RWPE1 (cell line): ENCODE measurements around the gene ADGRG6.
"Not testable (repeated sequence)": the region's sequence is repeated elsewhere in the genome, so short reads cannot be mapped to it uniquely, and the experiment has no call there.

Source experiments
- CTCF ChIA-PET: fragments of 350-600 bp; sonication (Branson Sonifier 250); formaldehyde crosslinking; extraction: SDS; loops from one replicate; lab custom pipeline; 2021; lab: Yijun Ruan, JAX
- POLR2A ChIA-PET: fragments of 400-600 bp; formaldehyde crosslinking; extraction: SDS; loops from one replicate; lab custom pipeline; 2020; ENCODE audit warnings: antibody characterized with exemption; ENCODE audit not compliant: low non-redundant PET; lab: Yijun Ruan, JAX
- DNase-seq: peaks from one replicate; pipeline ENCODE4 v3.0.0; 2012; ENCODE audit warnings: low spot score
- H3K27ac ChIP-seq: fragments of 450-650 bp; 2 replicates; pipeline ENCODE4 v1.5.1; 2017
- TF ChIP-seq, protein P1 (sequence below): fragments of 450-650 bp; conservative IDR thresholded peaks from 2 replicates; pipeline ENCODE4 v1.5.1; 2017; ENCODE audit warnings: low read depth, mild to moderate bottlenecking

The ADGRG6 gene

DNA sequence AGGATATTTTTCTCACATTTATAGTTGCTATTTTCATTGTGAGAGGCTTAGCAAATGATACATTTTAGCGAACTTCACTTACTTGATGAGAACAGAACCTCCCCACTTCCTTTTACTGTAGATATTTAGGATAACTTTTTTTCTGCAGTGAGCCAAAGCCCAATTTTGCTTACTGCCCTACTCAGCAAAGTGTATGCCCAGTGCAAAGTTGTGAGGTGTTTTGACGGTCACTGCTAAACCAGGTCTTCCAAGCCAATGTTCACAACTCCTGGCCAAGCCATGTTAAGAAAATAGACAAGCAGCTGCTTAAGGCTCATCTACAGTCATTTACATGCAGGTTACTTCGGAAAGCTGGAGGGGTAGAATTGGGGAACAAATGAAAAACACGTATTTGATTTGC is 144.8 kb downstream of the ADGRG6 start:
- TF ChIP-seq, protein P1, sequence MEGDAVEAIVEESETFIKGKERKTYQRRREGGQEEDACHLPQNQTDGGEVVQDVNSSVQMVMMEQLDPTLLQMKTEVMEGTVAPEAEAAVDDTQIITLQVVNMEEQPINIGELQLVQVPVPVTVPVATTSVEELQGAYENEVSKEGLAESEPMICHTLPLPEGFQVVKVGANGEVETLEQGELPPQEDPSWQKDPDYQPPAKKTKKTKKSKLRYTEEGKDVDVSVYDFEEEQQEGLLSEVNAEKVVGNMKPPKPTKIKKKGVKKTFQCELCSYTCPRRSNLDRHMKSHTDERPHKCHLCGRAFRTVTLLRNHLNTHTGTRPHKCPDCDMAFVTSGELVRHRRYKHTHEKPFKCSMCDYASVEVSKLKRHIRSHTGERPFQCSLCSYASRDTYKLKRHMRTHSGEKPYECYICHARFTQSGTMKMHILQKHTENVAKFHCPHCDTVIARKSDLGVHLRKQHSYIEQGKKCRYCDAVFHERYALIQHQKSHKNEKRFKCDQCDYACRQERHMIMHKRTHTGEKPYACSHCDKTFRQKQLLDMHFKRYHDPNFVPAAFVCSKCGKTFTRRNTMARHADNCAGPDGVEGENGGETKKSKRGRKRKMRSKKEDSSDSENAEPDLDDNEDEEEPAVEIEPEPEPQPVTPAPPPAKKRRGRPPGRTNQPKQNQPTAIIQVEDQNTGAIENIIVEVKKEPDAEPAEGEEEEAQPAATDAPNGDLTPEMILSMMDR = no peak
- no peak for DNase-seq
- ChIA-PET CTCF (interaction anchor here (0.6 kb wide), 1 partner anchor 52 kb away, joined by 3 read pairs; no protein-coding TSS in a partner anchor), POLR2A (no interaction called here)
- no peak overlapping the region for H3K27ac ChIP-seq

DNA sequence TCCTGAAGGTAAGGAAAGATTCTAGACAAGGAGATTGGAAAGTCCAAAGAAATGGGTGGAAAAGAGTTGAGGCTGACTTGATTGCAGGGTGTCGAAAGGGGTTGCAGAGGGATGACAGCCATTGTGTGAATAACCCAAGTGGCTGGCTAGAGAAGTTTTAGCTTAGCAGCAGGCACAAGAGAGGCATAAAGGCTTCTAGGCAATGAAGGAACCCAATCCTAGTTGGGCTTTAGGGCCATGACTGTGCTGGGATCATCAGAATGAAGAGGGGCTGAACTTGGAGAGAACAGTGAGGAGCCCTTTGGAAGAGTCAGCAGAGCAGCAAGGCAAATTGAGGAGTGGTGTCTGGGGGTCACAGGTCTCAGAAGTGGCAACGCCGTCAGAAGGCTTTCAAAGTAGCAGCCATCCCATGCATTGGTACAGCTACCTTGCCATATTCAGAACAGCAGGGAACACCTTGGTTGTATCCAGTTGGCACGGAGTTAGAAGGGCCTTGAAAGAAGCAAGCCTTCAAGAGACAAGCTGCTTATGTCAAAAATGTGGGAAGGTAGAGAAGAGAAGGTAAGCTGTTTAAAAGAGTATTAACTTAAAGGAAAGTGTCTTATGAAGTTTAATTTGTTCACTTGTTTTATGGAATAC is 146.4 kb downstream of the ADGRG6 start:
- DNase-seq = no peak
- CTCF ChIA-PET = no interaction called here
- POLR2A ChIA-PET = no interaction called here
- TF ChIP-seq, protein P1 = no peak
- H3K27ac ChIP-seq = no peak overlapping the region

DNA sequence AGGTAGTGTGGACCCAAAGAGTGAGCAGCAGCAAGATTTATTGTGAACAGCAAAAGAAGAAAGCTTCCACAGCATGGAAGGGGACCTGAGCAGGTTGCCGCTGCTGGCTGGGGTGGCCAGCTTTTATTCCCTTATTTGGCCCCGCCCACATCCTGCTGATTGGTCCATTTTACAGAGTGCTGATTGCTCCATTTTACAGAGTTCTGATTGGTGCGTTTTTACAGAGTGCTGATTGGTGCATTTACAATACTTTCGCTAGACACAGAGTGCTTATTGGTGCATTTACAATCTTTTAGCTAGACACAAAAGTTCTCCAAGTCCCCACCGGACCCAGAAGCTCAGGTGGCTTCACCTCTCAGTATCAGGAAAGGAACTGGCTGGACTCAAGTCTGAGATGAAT is 149.0 kb downstream of the ADGRG6 start:
- H3K27ac ChIP-seq, CTCF ChIA-PET, DNase-seq, POLR2A ChIA-PET: not testable (repeated sequence)

DNA sequence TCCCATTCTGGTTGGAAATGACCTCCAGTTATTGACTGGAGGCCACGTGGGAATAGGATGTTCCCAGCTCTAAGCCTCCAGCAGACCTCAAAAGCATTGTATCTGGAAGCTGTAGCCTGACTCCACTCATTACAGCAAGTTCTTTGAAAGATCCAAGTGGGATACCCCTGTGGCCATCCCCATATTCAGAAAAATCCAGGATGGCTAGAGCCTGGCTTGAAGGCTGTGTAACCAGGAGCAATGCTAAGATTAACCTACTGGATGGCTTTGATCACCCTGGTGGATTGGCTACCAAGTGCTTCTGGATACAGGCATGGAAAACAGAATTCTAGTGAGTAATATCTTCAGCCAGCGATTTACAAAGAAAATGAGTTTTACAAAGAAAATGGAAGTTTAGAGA is 151.2 kb downstream of the ADGRG6 start:
- no peak for DNase-seq
- ChIA-PET POLR2A (no interaction called here), CTCF (no interaction called here)
- H3K27ac ChIP-seq = no peak overlapping the region
- TF ChIP-seq, protein P1 = no peak

DNA sequence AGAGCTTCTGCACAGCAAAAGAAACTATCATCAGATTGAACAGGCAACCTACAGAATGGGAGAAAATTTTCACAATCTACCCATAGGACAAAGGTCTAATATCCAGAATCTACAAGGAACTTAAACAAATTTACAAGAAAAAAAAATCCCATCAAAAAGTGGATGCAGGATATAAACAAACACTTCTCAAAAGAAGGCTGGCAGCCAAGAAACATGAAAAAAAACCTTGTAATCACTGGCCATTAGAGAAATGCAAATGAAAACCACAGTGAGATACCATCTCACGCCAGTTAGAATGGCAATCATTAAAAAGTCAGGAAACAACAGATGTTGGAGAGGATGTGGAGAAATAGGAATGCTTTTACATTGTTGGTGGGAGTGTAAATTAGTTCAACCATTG is 152.4 kb downstream of the ADGRG6 start:
- DNase-seq, CTCF ChIA-PET, POLR2A ChIA-PET: not testable (repeated sequence)

DNA sequence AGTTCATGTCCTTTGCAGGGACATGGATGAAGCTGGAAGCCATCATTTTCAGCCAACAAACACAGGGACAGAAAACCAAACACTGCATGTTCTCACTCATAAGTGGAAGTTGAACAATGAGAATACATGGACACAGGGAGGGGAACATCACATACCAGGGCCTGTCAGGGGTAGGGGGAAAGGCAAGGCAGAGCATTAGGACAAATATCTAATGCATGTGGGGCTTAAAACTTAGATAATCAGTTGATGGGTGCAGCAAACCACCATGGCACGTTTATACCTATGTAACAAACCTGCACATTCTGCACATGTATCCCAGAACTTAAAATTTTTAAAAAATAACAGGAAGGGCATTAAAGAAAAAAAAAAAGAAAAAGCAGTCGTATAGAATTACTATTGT is 153.0 kb downstream of the ADGRG6 start:
- DNase-seq, CTCF ChIA-PET, POLR2A ChIA-PET: not testable (repeated sequence)

More for the DNA sequence above, 152.4 kb downstream of the ADGRG6 start:
- not testable (repeated sequence) for H3K27ac ChIP-seq

DNA sequence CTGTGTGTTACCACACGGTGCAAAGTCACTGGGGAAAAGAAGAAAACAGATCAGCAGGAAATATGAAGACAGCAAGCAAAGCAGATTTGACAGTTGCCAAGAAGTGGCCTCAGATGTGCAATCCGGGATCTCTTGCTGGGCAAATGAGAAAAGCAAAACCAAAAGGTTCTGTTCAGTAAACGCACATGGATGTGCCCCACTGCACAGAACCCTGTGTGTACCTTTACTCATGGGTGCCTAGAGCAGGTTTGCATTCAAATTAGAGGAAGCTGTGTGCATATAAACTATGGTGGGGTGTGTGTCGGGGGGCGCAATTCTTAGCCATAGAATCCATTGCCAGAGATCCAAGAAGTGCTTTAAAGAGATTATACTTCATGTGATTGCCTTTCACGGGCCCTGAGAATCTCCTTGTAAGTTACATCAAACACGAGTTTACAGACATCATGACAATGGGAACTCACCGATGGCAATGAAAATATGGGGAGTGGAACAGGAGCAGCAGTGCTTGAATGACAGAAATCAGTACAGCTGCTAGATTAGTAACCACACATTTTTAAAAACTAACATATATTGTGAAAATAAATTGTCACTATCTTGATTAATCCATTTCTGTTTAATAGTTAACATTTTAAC is 154.3 kb downstream of the ADGRG6 start:
- TF ChIP-seq, protein P1 = no peak
- H3K27ac ChIP-seq = no peak overlapping the region
- CTCF ChIA-PET = no interaction called here
- no peak for DNase-seq
- POLR2A ChIA-PET = no interaction called here

More for the DNA sequence above, 153.0 kb downstream of the ADGRG6 start:
- not testable (repeated sequence) for H3K27ac ChIP-seq

DNA sequence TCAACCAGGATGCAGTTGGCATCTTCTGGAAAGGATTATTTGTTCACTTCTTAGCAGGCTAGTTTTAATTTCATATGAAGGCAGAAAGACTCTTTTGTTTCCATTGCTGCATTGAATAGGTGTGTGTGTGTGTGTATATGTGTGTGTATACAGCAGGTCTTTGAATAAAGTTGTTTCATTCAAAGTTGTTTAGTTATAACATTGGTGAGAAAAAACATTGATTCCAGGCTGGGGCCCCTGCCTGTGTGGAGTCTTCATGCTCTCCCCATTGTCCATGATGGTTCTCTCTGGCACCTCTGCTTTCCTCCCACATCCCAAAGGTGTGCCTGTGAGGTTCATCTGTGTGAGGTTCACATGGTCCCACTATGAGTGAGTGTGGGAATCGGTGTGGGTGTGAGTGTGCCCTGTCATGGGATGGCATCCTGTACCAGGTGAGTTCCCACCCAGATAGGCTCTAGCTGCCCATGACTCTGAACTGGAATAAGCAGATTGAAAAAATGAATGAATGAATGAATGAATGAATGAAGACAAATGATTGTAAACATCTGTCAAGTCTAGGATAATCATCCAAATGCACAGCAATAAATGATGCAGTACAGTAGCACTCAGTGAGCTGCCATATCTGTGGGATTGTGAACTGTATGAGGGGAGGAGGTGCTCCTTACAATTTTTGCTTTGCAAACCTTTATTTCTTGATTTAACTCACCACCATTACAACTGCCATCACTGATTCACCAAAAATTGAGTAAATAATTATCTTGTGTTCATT is 156.0 kb downstream of the ADGRG6 start:
- no peak for DNase-seq
- POLR2A ChIA-PET = no interaction called here
- TF ChIP-seq, protein P1 = no peak
- H3K27ac ChIP-seq = no peak overlapping the region
- CTCF ChIA-PET = no interaction called here
